HG02840 (cell line): ENCODE data around the gene CNTNAP5.

ENCODE experiments used
- ATAC-seq: cut with Tn5 transposase; IDR thresholded peaks from one replicate; pipeline ENCODE4 v1.9.1; 2021; ENCODE audit warnings: mild to moderate bottlenecking, moderate library complexity, moderate number of reproducible peaks; ENCODE audit not compliant: unreplicated experiment, low FRiP score

The CNTNAP5 gene

GRCh38 chr2:124585277-124585676, 560.2 kb downstream of the CNTNAP5 start:
- no peak for ATAC-seq

GRCh38 chr2:124586210-124586609, 561.1 kb downstream of the CNTNAP5 start:
- no peak for ATAC-seq

- ATAC-seq = no peak
These were observed 561.7 kb downstream of the CNTNAP5 start for GRCh38 chr2:124586835-124587234.

- no peak for ATAC-seq
These were observed 564.9 kb downstream of the CNTNAP5 start for GRCh38 chr2:124589971-124590370.

GRCh38 chr2:124602759-124603158, 577.7 kb downstream of the CNTNAP5 start:
- ATAC-seq = no peak

GRCh38 chr2:124604940-124605339, 579.9 kb downstream of the CNTNAP5 start:
- no peak for ATAC-seq

GRCh38 chr2:124607679-124608078, 582.6 kb downstream of the CNTNAP5 start:
- no peak for ATAC-seq

- no peak for ATAC-seq
These were observed 584.6 kb downstream of the CNTNAP5 start for GRCh38 chr2:124609667-124610066.

- ATAC-seq = no peak
These were observed 585.1 kb downstream of the CNTNAP5 start for GRCh38 chr2:124610141-124610540.

GRCh38 chr2:124610866-124611265, 585.8 kb downstream of the CNTNAP5 start:
- ATAC-seq = no peak

- no peak for ATAC-seq
These were observed 598.5 kb downstream of the CNTNAP5 start for GRCh38 chr2:124623560-124623959.

GRCh38 chr2:124625561-124625960, 600.5 kb downstream of the CNTNAP5 start:
- ATAC-seq = no peak

- no peak for ATAC-seq
These were observed 601.9 kb downstream of the CNTNAP5 start for GRCh38 chr2:124626993-124627392.

- ATAC-seq = no peak
These were observed 608.7 kb downstream of the CNTNAP5 start for GRCh38 chr2:124633812-124634211.

- ATAC-seq = no peak
These were observed 614.4 kb downstream of the CNTNAP5 start for GRCh38 chr2:124639524-124639923.

GRCh38 chr2:124640221-124640750, 615.2 kb downstream of the CNTNAP5 start:
- no peak for ATAC-seq

GRCh38 chr2:124646166-124646815, 621.2 kb downstream of the CNTNAP5 start:
- no peak for ATAC-seq

- no peak for ATAC-seq
These were observed 622.2 kb downstream of the CNTNAP5 start for GRCh38 chr2:124647245-124647644.

- no peak for ATAC-seq
These were observed 622.6 kb downstream of the CNTNAP5 start for GRCh38 chr2:124647663-124648062.

GRCh38 chr2:124649001-124649400, 623.9 kb downstream of the CNTNAP5 start:
- no peak for ATAC-seq

- no peak for ATAC-seq
These were observed 627.0 kb downstream of the CNTNAP5 start for GRCh38 chr2:124652099-124652498.

GRCh38 chr2:124658373-124658772, 633.3 kb downstream of the CNTNAP5 start:
- ATAC-seq = no peak
